Stimulated activated CD8-positive, alpha-beta memory T cell treated with anti-CD3 and anti-CD28 coated beads, Interleukin-4, amount 100 ng/mL, for 48 hours (primary cell): Measurements from ENCODE around the gene DDX5.

Experiments used
- DNase-seq: peaks from one replicate; pipeline ENCODE4 v3.0.0-alpha.2; 2020

Gene DDX5

GRCh38 chr17:64506201-64506575, at the start of gene DDX5:
DDX5 (minus strand) TSS chr17:64506289; CDS start chr17:64506119, 170 bp downstream.
- peak; percentile 98 for DNase-seq

GRCh38 chr17:64555281-64555680, 49.2 kb upstream of the DDX5 start:
- DNase-seq: no peak

DNA sequence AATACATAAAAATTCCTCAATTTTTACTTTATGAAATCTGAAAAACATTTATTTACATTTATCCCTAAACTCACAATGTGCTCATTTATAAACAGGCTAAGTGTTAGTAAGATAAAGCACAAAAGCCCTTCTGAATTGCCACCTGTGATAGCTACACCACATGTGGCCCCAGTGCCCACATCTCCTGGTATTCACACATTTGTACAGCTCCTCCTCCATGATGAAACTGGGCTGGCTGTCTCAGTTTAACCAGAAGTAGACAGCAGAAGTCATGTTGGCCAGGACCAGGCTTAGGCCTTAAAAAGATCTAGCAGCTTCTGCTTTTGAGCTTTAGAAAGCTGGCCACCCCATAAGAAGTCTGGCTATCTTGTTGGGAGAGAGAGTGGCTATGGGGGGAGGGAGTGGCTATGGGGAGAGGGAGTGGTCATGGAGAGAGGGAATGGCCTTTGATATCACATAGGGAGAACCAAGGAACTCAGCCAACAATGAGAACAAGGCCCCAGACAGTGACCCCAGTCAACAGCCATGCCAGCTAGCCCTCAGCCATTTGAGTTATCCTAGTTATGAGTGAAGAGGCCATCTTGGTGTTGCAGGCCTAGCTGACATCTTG, 48.0 kb upstream of the DDX5 start:
- no peak for DNase-seq

GRCh38 chr17:64551461-64551860, 45.4 kb upstream of the DDX5 start:
- DNase-seq: no peak

- no peak for DNase-seq
Measured at GRCh38 chr17:64547319-64547718, 41.2 kb upstream of the DDX5 start.

DNA sequence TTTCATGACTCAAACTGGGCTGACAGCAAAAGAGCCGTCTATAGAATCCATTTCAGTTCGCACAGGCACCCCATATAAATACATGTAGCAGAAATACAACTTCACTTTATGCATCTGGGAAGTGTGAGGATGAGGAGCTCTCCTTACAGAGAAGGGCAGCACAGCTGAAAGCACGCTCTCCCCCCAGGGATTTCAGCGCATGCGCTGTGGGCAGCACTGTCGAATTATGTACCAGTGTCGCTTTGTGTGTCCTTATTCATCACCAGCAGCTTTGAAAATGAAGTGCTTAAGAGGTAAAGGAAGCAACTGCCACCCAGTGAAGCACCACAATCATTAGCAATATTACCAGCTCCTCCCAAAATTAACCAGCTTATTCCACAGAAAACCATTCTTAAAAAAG, 40.6 kb upstream of the DDX5 start:
- no peak for DNase-seq

GRCh38 chr17:64544742-64545141, 38.7 kb upstream of the DDX5 start:
- no peak for DNase-seq

- no peak for DNase-seq
Measured at GRCh38 chr17:64540118-64540776, 34.2 kb upstream of the DDX5 start.

GRCh38 chr17:64538508-64539130, 32.5 kb upstream of the DDX5 start:
- no peak for DNase-seq

- no peak for DNase-seq
Measured at GRCh38 chr17:64537488-64537887, 31.4 kb upstream of the DDX5 start.

DNA sequence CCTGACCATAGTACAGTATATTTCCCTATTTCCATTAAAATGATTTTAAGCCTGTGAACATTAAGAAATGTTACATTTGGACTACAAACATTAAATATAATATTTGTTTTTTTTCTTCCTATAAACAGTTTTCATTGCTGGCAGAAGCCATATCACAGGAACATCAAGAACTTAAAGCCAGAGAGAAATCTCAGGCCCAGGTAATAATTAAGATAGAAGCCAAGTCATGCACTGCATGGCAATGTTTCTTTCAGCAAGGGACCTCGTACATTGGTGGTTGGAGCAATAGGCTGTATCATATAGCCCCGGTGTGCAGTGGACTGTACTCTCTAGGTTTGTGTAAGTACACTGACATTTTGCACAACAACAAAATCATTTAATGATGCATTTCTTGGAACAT, 30.8 kb upstream of the DDX5 start:
- DNase-seq: no peak

- DNase-seq: no peak
Measured at GRCh38 chr17:64535357-64535756, 29.3 kb upstream of the DDX5 start.

DNA sequence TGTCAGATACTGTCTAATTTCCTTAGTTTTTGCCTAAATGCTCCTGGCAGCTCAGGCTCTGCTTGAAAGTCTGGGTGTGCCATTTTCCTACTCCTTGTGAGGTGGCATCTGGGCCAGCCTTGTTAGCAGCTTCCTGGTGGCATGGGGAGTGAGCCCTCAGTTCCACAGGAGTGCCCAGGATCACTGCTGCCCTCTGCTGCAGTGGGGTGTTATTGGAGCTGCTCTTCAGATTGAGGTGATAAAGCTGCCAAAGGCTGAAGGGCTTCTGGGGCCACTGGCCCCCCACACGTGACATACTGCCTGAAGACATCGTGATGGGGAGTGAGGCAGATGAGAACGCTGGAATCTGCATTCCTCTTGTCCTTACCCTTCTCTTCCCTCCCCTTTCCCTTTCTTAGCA, 28.1 kb upstream of the DDX5 start:
- no peak for DNase-seq

DNA sequence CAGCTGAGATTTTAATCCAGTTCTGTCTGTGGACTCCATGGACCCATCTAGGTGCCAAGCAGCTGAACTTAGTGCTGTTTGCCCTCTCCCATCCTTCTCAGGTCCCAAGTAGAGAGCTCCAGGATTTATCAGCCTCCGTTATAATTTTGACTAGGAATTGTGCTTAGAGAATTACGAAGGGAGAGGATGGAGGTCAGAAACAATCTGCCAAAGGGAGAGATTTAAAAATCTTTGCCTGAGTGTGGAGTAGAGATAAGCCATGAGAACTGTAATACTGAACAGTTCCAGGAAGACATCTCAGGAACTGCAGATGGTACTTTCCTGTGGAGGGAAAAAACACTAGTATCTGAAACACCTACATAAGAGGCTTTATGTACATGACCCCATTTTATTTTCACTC, 27.7 kb upstream of the DDX5 start:
- DNase-seq: no peak

DNA sequence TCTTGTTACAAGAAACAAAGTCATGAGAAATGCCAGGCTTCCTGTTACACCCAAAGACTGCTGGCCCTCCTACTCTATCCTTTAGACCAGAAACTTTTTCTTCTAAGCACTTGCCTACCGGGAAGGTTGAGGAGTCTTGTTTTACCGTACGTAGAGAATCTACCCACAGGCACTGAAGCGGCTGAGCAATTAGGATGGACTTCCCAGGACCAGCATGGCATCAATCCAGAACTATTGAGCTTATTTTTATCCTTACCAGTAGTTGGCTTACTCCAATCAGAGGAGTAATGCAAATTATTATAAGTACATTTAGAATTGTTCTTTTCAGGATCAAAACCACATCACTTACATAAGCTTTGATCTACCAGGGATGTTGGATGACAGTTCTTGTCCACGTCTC, 26.3 kb upstream of the DDX5 start:
- DNase-seq: no peak

DNA sequence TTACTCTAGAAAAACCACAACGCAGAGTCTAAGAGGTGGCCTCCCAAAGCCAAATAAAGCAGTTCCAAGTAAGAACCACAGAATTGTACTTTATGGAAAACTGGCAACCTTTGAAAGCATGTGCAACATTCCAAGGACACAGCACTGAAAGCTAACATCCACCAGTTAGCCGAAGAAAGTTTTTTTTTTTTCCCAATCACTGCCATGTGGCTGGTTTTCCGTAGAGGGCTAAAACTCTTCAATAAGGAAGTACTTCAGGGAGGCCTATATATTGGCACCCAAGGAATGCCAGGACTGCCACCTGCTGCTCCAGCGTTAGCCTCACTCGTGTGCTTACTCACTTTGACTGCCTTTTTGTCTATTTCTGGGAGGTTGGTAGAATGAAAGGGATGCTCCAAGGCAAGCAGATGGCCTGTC, 25.9 kb upstream of the DDX5 start:
- no peak for DNase-seq

GRCh38 chr17:64529221-64529620, 23.1 kb upstream of the DDX5 start:
- DNase-seq: no peak

DNA sequence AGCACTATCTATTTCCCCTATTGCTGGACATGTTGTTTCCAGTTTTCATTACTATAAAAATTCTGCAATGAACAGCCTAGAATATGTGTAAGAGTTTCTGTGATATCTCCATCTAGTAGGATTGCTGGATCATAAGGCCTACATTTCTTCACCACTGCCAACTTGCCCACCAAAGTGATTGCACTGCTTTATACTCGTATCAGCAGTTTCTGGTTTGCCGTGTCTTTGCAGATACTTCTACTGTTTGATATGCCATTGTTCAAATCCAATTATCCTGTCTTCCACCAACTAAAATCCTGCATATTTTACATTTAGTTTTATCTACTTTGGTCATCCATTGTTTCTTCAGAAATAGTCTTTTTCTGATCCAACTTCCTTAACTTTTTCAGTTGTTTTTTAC, 21.8 kb upstream of the DDX5 start:
- no peak for DNase-seq

DNA sequence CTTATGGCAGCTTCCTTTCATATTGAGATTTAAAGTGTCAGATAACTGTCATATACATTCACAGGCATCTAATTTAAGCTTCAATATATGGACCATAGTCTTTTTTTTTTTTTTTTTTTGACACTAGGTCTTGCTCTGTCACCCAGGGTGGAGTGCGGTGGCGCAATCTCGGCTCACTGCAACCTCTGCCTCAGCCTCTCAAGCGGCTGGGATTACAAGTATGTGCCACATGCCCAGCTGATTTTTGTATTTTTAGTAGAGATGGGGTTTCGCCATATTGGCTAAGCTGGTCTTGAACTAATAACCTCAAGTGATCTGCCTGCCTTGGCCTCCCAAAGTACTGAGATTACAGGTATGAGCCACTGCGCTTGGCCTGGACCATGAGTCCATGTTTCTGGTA, 14.3 kb upstream of the DDX5 start:
- DNase-seq: no peak

GRCh38 chr17:64519601-64520000, 13.5 kb upstream of the DDX5 start:
- no peak for DNase-seq

DNA sequence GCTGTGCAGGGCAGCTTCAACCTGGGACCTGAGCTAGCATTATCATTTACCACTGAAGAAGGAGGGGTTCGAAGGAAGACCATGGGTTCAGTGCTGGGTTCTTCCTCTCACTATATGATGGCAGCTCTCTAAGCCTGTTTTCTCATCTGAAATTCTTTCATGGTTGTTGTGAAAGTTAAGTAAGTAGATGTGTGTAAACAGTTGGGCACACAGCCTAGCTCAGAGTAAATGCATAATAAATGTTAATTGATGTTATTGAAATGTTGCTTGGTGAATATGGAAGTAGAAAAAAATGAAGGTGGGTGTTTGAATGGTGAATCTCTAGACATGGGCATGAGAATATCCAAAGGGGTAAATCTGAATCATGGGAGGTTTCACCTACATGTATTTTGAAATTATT, 9.7 kb upstream of the DDX5 start:
- no peak for DNase-seq

DNA sequence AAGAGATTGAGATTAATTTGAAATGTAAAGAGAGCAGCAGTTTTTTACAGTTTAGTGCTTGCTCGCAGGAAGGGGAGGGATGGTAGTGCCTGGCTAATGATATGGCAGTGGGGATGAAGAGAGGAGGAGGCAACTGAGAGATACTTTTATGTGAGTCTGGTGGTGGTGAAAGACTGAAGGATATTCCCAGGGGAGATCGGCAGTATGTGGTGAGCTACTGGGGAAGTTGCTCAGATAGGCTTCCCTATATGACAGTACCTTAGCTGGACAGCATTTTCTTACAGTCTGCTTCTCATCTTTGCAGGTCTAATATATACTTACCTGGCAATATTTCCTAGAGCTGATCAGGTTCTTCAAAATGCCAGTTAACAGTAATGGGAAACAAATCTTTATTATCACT, 9.3 kb upstream of the DDX5 start:
- DNase-seq: no peak

GRCh38 chr17:64509179-64509578, 3.1 kb upstream of the DDX5 start:
- DNase-seq: no peak

- DNase-seq: no peak
Measured at GRCh38 chr17:64508683-64509082, 2.6 kb upstream of the DDX5 start.

DNA sequence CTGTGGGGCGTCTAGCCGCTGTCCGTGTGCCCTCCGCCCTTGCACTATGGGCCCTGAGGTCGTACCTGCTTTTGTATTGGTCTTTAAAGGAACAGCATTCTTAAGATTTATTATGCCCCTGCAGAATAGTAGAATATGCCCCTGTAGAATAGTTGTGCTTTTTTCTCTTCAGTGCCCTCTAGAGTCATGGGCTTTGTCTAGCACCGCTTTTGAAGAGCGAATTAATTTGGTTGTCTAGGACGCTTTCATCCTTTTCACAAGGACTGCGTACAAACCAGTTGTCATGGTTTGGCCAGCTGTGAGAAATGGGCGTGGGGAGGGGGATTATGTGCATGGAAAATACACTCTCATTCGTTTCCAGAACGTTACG, 1.3 kb upstream of the DDX5 start:
- peak; percentile 45 for DNase-seq
